ENCODE measurements around the gene OR2V2.
"Not testable (repeated sequence)": the region's sequence is repeated elsewhere in the genome, so short reads cannot be mapped to it uniquely, and the experiment has no call there.

Gene OR2V2

GRCh38 chr5:181146927-181147636 lies at the start of gene OR2V2:
Gene OR2V2 (plus strand): TSS chr5:181147586. CDS start chr5:181154943, 7,357 bp downstream.
- DNase-seq: not testable (repeated sequence)

- DNase-seq: not testable (repeated sequence)
These were observed 49.5 kb upstream of the OR2V2 start for GRCh38 chr5:181097759-181098491.

GRCh38 chr5:181098762-181099601 lies 48.4 kb upstream of the OR2V2 start:
- DNase-seq: no peak

GRCh38 chr5:181099602-181100086 lies 47.7 kb upstream of the OR2V2 start:
- no peak for DNase-seq

- DNase-seq: no peak
These were observed 47.1 kb upstream of the OR2V2 start for GRCh38 chr5:181100121-181100875.

GRCh38 chr5:181101030-181101641 lies 46.2 kb upstream of the OR2V2 start:
- DNase-seq: not testable (repeated sequence)

GRCh38 chr5:181101930-181102674 lies 45.3 kb upstream of the OR2V2 start:
- not testable (repeated sequence) for DNase-seq

- not testable (repeated sequence) for DNase-seq
These were observed 43.2 kb upstream of the OR2V2 start for GRCh38 chr5:181104259-181104568.

- DNase-seq: not testable (repeated sequence)
These were observed 42.6 kb upstream of the OR2V2 start for GRCh38 chr5:181104606-181105390.

- no peak for DNase-seq
These were observed 41.9 kb upstream of the OR2V2 start for GRCh38 chr5:181105391-181106025.

- DNase-seq: no peak
These were observed 39.7 kb upstream of the OR2V2 start for GRCh38 chr5:181107699-181108098.

- DNase-seq: no peak
These were observed 38.7 kb upstream of the OR2V2 start for GRCh38 chr5:181108578-181109165.

- no peak for DNase-seq
These were observed 37.8 kb upstream of the OR2V2 start for GRCh38 chr5:181109489-181110013.

- no peak for DNase-seq
These were observed 36.4 kb upstream of the OR2V2 start for GRCh38 chr5:181111010-181111409.

GRCh38 chr5:181112476-181112875 lies 34.9 kb upstream of the OR2V2 start:
- DNase-seq: no peak

GRCh38 chr5:181113572-181113971 lies 33.8 kb upstream of the OR2V2 start:
- not testable (repeated sequence) for DNase-seq

GRCh38 chr5:181114284-181114843 lies 33.0 kb upstream of the OR2V2 start:
- no peak for DNase-seq

GRCh38 chr5:181114844-181115778 lies 32.3 kb upstream of the OR2V2 start:
- no peak for DNase-seq
